Keratinocyte (primary cell): ENCODE data around the gene TSEN34. TPM values are rescaled to one million over a fixed set of nuclear protein-coding genes. Genes with fewer than 3 reads are reported as not detected.

Experiments used
- DNase-seq: peaks from one replicate; pipeline ENCODE4 v3.0.0-alpha.2; 2011; ENCODE audit warnings: low read depth, missing footprints, low spot score
- FAIRE-seq: peaks from 2 replicates; lab custom pipeline; 2011; peaks lifted over from hg19 to GRCh38; lab: Jason Lieb, UNC
- H2AFZ ChIP-seq: 2 replicates; pipeline ENCODE4 v1.6.0; 2012; ENCODE audit warnings: low read length, control low read depth, inconsistent platforms; ENCODE audit not compliant: control insufficient read depth
- H3K27ac ChIP-seq: 2 replicates; pipeline ENCODE4 v1.5.1; 2011; ENCODE audit warnings: low read length; ENCODE audit not compliant: control insufficient read depth, insufficient read depth
- H3K27me3 ChIP-seq: 3 replicates; pipeline ENCODE4 v1.6.0; 2011; ENCODE audit warnings: low read length; ENCODE audit not compliant: control insufficient read depth, insufficient read depth; ENCODE audit errors: extremely low read depth
- H3K36me3 ChIP-seq, 2 experiments: 2 replicates in 1 of 2; 3 replicates in 1 of 2; pipeline ENCODE4 v1.5.1; 2011; ENCODE audit warnings: low read length in 2 of 2, mild to moderate bottlenecking in 1 of 2; ENCODE audit not compliant: control insufficient read depth in 2 of 2, insufficient read depth in 2 of 2; ENCODE audit errors: extremely low read depth in 1 of 2
- H3K4me1 ChIP-seq: 3 replicates; pipeline ENCODE4 v1.5.1; 2011; ENCODE audit warnings: low read length; ENCODE audit not compliant: control insufficient read depth, insufficient read depth; ENCODE audit errors: extremely low read depth
- H3K4me2 ChIP-seq: 3 replicates; pipeline ENCODE4 v1.6.0; 2011; ENCODE audit warnings: low read depth, low read length; ENCODE audit not compliant: control insufficient read depth, insufficient read depth; ENCODE audit errors: extremely low read depth
- H3K4me3 ChIP-seq, 3 experiments: fragments of 200-600 bp in 1 of 3; sonication (generic) in 1 of 3; 2 replicates in 2 of 3; 3 replicates in 1 of 3; pipeline ENCODE4 v1.5.1; 2011 to 2016; ENCODE audit warnings: low read length in 3 of 3, mild to moderate bottlenecking in 3 of 3, control low read depth in 2 of 3, inconsistent platforms in 1 of 3, low read depth in 1 of 3, mixed read lengths in 1 of 3, mixed run types in 1 of 3, moderate library complexity in 1 of 3; ENCODE audit not compliant: control insufficient read depth in 2 of 3, insufficient read depth in 2 of 3; ENCODE audit errors: extremely low read depth in 1 of 3
- H3K79me2 ChIP-seq: 2 replicates; pipeline ENCODE4 v1.6.0; 2012; ENCODE audit warnings: low read length; ENCODE audit not compliant: control insufficient read depth, insufficient read depth
- H3K9ac ChIP-seq: 3 replicates; pipeline ENCODE4 v1.6.0; 2011; ENCODE audit warnings: low read length; ENCODE audit not compliant: control insufficient read depth, insufficient read depth; ENCODE audit errors: extremely low read depth
- H3K9me1 ChIP-seq: 3 replicates; pipeline ENCODE4 v1.6.0; 2011; ENCODE audit warnings: low read length; ENCODE audit not compliant: control insufficient read depth, insufficient read depth; ENCODE audit errors: extremely low read depth
- H3K9me3 ChIP-seq: 2 replicates; pipeline ENCODE4 v1.5.1; 2012; ENCODE audit warnings: low read depth, low read length; ENCODE audit not compliant: control insufficient read depth
- H4K20me1 ChIP-seq: 3 replicates; pipeline ENCODE4 v1.6.0; 2011; ENCODE audit warnings: low read length; ENCODE audit not compliant: control insufficient read depth, insufficient read depth; ENCODE audit errors: extremely low read depth
- CTCF ChIP-seq, 3 experiments: IDR thresholded peaks in 1 of 3; conservative IDR thresholded peaks in 1 of 3; optimal IDR thresholded peaks in 1 of 3; 2 replicates in 2 of 3; 3 replicates in 1 of 3; pipeline versions ENCODE3 to v1.5.1; 2011; ENCODE audit warnings: low read length in 3 of 3, mild to moderate bottlenecking in 3 of 3, moderate library complexity in 2 of 3, control low read depth in 1 of 3, inconsistent platforms in 1 of 3; ENCODE audit not compliant: insufficient read depth in 2 of 3; ENCODE audit errors: extremely low read depth in 1 of 3
- EZH2 ChIP-seq: IDR thresholded peaks from one replicate; pipeline ENCODE4 v1.6.1; 2012; ENCODE audit warnings: inconsistent platforms, mild to moderate bottlenecking, low read length, moderate library complexity
- dilution Hi-C: fragments of 300-500 bp; cut with MboI; formaldehyde crosslinking; loops from one replicate; pipeline ENCODE4 v1.7.0; 2020; ENCODE audit warnings: low sequenced_read_pairs; ENCODE audit not compliant: extremely low pct_ligation_motif_present
- polyA plus RNA-seq, 5 experiments: library from polyadenylated mRNA; depleted of rRNA in 3 of 5; stranded (reverse) in 3 of 5; stranded (forward) in 1 of 5; unstranded in 1 of 5; fragments of >200 nt; gene quantifications; 1 replicate in 1 of 5; 2 replicates in 3 of 5; 3 replicates in 1 of 5; pipeline versions ENCODE4 v1.2.1 to v1.2.3, GENCODE V29; 2011 to 2012; ENCODE audit warnings: missing spikeins in 2 of 5, low read depth in 1 of 5, low replicate concordance in 1 of 5

The TSEN34 gene
- polyA plus RNA-seq, 1 donor (not counting 4 experiments of a cell fraction or from before 2014, with no cell fraction given) = 36.5 TPM

- Histone ChIP-seq H3K9ac (no peak overlapping the region), H3K4me1 (no peaks in the 10 kb centered on the region), H2AFZ (no peak overlapping the region), H3K9me1 (no peaks in the 10 kb centered on the region), H3K4me3 (no peak overlapping the region), H3K27ac (no peak overlapping the region), H3K4me2 (no peak overlapping the region), H3K9me3 (no peaks in the 10 kb centered on the region), H4K20me1 (peaks cover 9% of the 10 kb centered on the region), H3K36me3 (peaks cover 42 to 55% of the 10 kb centered on the region in 2 experiments), H3K27me3 (no peaks in the 10 kb centered on the region), H3K79me2 (no peaks in the 10 kb centered on the region)
- TF ChIP-seq CTCF (optimal IDR thresholded peaks at IDR 0.05 in 1 of 3, IDR thresholded peaks at IDR 0.05 in 1 of 3, conservative IDR thresholded peaks at IDR 0.05 in 1 of 3; ENCODE audit: extremely low read depth in 1 of 3, insufficient read depth in 2 of 3, low read length in 3 of 3) = no peak
- DNase-seq = no peak
- dilution Hi-C loops = no loop called here
- FAIRE-seq = no peak
These were observed 38.8 kb upstream of the TSEN34 start for GRCh38 chr19:54152267-54152666.

GRCh38 chr19:54152878-54153524 lies 38.1 kb upstream of the TSEN34 start:
- Histone ChIP-seq H3K9me3 (no peaks in the 10 kb centered on the region), H3K9me1 (no peaks in the 10 kb centered on the region), H3K27me3 (no peaks in the 10 kb centered on the region), H3K4me3 (no peak overlapping the region), H3K79me2 (peaks cover 1% of the 10 kb centered on the region), H3K36me3 (peaks cover 47 to 54% of the 10 kb centered on the region in 2 experiments), H3K27ac (no peak overlapping the region), H2AFZ (no peak overlapping the region), H3K9ac (no peak overlapping the region), H3K4me1 (peaks cover under 1% of the 10 kb centered on the region), H4K20me1 (peaks cover 9% of the 10 kb centered on the region), H3K4me2 (no peak overlapping the region)
- dilution Hi-C loops = no loop called here
- TF ChIP-seq CTCF (optimal IDR thresholded peaks at IDR 0.05 in 1 of 3, IDR thresholded peaks at IDR 0.05 in 1 of 3, conservative IDR thresholded peaks at IDR 0.05 in 1 of 3; ENCODE audit: extremely low read depth in 1 of 3, insufficient read depth in 2 of 3, low read length in 3 of 3) (no peak), EZH2 (no peak)
- no peak for FAIRE-seq
- DNase-seq = no peak
